GM21447 (cell line): ENCODE data around the gene PKDCC.
"Not testable (repeated sequence)": the region's sequence is repeated elsewhere in the genome, so short reads cannot be mapped to it uniquely, and the experiment has no call there.

ENCODE experiments used
- ATAC-seq: cut with Tn5 transposase; IDR thresholded peaks from one replicate; pipeline ENCODE4 v1.9.1; 2021; ENCODE audit not compliant: unreplicated experiment

PKDCC gene

GRCh38 chr2:42060718-42061619 is 13.1 kb downstream of the PKDCC start:
- no peak for ATAC-seq

GRCh38 chr2:42061839-42062238 is 14.0 kb downstream of the PKDCC start:
- ATAC-seq = no peak

GRCh38 chr2:42063431-42064171 is 15.8 kb downstream of the PKDCC start:
- ATAC-seq = no peak

- no peak for ATAC-seq
These were observed 16.7 kb downstream of the PKDCC start for GRCh38 chr2:42064417-42064942.

- ATAC-seq = not testable (repeated sequence)
These were observed 17.9 kb downstream of the PKDCC start for GRCh38 chr2:42065753-42066152.

GRCh38 chr2:42067001-42067400 is 19.2 kb downstream of the PKDCC start:
- ATAC-seq = not testable (repeated sequence)

GRCh38 chr2:42067521-42067920 is 19.7 kb downstream of the PKDCC start:
- ATAC-seq = no peak

- ATAC-seq = no peak
These were observed 20.9 kb downstream of the PKDCC start for GRCh38 chr2:42068571-42069178.

- ATAC-seq = no peak
These were observed 21.7 kb downstream of the PKDCC start for GRCh38 chr2:42069568-42069967.

GRCh38 chr2:42071791-42072190 is 24.0 kb downstream of the PKDCC start:
- no peak for ATAC-seq

- no peak for ATAC-seq
These were observed 24.7 kb downstream of the PKDCC start for GRCh38 chr2:42072349-42073118.

GRCh38 chr2:42073739-42074503 is 26.1 kb downstream of the PKDCC start:
- no peak for ATAC-seq

- ATAC-seq = no peak
These were observed 26.8 kb downstream of the PKDCC start for GRCh38 chr2:42074661-42075060.

- ATAC-seq = no peak
These were observed 28.8 kb downstream of the PKDCC start for GRCh38 chr2:42076357-42077225.

- no peak for ATAC-seq
These were observed 29.5 kb downstream of the PKDCC start for GRCh38 chr2:42077343-42077742.

GRCh38 chr2:42079737-42080287 is 32.0 kb downstream of the PKDCC start:
- ATAC-seq = no peak

- ATAC-seq = not testable (repeated sequence)
These were observed 33.3 kb downstream of the PKDCC start for GRCh38 chr2:42081151-42081550.

- no peak for ATAC-seq
These were observed 34.2 kb downstream of the PKDCC start for GRCh38 chr2:42082016-42082415.

- ATAC-seq = no peak
These were observed 36.4 kb downstream of the PKDCC start for GRCh38 chr2:42084231-42084671.
